Amniotic epithelial cell (primary cell): ENCODE measurements around the gene PIP4K2B.
A peak's percentile ranks its signal among the peaks of the same experiment; 100 is the strongest.

Experiments used
- DNase-seq: peaks from one replicate; pipeline ENCODE4 v3.0.0-alpha.2; 2010; ENCODE audit warnings: low read depth

PIP4K2B gene

DNA sequence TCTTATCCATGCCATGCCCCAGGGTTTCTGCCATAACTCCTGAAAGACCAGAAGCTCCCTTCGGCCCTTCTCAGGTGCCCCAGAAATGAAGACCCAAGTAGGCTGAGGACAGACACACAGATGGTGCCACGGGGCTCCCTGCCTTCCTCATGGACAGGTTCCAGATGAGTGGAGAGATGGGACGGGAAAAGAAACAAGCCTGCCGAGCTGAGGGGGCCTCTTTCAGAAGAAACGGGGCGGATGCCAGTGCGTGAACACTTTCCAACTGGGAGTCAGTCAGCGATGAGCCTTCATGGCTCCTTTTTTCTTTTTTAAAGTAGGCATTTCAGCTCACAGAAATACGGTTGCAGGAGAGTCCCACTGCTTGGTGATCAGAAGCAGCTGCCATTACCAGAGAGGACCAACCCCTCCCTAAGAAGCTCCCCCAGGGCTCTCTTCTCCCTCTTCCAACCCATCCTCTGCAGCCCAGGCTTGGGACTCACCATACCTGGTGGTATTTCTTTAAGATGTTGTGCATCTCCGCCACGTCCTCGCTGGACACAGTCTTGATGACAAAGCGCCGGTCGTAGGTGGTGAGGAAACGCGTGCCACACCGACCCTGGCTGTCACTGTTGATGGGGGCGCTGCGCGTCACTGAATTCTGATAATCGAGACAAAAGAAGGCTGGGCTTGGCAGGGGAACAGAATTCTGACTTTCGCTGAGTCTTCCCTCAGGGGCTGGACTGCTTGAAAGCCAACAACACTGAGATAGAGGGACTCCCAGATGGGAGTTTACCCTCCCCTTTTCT, 19.2 kb downstream of the PIP4K2B start:
- no peak for DNase-seq

DNA sequence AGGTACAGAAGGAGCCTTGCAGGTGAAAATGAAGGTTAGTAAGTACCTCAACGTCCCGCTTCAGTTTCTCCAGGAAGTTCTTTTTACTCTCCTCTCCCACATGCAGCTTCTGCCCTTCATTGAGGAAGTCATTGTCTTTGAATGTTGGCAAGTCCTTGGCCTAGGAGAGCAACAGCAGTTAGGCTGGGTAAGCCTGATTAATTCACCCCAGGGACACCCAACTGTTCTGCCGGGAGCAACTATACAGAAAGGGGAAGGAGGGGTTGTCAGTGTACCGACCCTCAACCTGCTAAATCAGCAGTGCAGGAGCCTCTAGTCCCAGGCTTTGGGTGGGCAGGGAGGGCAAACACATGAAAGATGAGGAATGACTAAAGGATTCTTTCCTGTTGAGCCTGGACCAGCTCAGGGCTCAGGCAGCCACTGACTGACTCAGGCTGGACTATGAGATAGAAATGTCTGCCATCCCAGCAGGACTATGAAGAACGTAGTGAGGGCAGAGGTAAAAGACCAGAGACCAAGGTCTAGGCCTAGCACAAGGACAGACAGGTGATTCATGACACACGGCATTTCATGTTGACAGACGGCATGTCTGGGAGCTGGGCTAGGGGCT, 21.6 kb downstream of the PIP4K2B start:
- no peak for DNase-seq

DNA sequence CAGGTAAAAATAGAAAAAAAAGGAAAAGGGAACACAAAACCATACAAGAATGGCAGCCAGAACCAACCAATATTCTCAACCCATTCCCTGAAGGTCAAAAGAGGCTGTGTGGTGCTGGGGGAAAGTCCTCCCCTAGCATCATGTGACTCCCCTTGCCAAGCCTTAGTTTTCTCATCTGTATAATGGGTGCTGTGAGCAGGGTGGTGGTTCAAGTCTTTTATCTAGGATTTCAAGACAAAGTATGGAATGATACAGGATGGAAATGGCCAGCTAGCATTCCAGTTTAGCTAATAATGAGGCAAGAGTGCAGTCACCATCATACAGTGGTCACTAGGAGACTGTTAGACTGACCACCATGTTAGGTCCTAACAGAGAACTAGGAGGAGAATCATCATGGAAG, 26.1 kb downstream of the PIP4K2B start:
- DNase-seq, result no peak

GRCh38 chr17:38768417-38768816, 30.9 kb downstream of the PIP4K2B start:
- no peak for DNase-seq

- no peak for DNase-seq
Measured at GRCh38 chr17:38766341-38766740, 33.0 kb downstream of the PIP4K2B start.

- no peak for DNase-seq
Measured at GRCh38 chr17:38762231-38762630, 37.1 kb downstream of the PIP4K2B start.

DNA sequence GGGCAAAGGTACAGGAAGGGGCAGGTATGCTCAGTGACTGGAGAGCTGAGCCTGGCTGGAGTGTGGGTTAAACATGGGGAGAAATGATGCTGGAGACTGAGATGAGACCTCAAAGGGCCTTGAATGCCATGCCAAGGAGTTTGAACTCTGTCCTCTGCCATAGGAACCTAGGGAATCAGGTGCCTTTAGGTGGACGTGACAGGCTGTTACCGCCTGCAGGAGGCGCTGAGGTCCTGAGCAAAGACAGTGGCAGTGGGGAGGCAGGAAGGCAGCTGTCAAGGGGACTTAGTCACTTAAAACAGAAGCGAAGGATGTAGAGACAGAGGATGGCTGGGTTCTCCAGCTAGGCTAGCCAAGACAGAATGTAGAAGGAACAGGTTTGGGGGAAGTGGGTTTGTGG, 37.7 kb downstream of the PIP4K2B start:
- peak; percentile 24 for DNase-seq

DNA sequence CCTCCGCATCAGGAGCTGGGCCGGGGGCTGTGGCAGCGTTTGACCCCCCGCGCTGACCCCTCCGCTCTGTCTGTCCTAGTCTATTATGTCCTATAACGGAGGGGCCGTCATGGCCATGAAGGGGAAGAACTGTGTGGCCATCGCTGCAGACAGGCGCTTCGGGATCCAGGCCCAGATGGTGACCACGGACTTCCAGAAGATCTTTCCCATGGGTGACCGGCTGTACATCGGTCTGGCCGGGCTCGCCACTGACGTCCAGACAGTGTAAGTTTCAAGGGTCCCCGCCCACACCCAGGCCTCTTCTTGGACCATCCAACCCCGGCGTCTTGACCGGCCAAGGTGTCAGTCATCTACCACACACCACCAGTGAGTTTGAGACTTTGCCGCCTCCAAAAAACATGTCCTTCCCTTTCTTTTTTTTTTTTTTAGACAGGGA, 46.3 kb downstream of the PIP4K2B start:
- no peak for DNase-seq

DNA sequence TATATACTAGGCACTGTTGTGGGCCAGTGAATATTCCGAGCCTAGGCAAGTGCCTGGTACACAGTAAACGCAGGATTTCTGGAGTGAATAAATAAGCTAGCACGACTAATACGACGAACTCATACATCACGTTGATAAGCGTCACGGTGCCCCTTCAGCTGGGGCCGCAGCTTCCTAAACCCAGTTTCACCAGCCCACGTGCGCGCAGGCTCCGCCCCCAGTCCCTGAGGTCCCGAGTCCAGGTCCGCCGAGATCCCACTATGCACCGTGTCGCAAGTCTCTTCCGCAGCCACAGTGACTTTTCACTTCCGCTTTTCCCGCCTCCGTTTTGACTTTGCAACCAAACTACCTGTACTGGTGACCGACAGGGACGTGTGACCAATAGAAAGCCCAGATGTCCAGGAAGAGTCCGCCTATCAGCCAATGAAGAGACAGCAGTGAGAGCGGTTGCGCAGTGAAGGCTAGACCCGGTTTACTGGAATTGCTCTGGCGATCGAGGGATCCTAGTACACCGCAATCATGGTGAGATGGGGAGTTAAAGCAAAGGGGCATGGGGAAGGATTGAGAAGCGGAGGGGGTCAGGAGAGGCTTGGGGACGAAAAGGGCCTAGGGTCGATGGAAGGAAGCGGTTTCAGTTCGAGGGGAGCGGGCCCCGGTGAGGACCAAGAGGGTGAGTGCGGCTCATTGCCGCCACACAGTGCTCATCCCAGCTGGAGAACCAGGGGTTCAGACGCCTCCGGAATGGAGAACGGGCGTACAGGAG, 46.9 kb downstream of the PIP4K2B start, which contains the start of gene PSMB3:
TSS of gene PSMB3 (plus strand) at position 434 of the 763 bp plus-strand sequence. CDS start at position 520, 86 bp downstream.
- DNase-seq, result peak; percentile 99

DNA sequence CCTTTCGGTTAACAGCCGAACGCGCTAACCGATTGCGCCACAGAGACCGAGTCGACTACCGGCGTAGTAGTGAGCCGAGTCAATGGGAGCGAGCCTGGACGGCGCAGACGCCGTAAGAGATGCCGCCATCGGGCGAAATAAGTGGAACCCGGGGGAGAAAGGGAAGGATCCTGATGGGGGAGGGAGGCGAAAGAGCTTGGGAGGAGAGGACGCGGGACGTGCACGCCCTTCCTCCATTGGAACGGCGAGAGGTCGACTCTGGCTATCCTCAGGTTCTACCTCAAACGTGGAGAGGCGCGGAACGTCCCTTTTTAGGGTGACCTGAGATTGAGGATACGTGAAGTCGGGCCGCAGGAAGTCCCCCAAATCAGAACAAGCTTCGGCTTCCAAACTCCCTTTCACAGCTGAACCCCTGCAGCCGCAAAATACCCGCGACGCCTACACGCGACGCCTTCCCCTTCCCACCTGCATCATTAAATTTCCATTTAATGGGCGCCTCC, 47.5 kb downstream of the PIP4K2B start:
- DNase-seq, result peak; percentile 85

GRCh38 chr17:38751144-38751807, 48.1 kb downstream of the PIP4K2B start:
- DNase-seq, result peak; percentile 27

DNA sequence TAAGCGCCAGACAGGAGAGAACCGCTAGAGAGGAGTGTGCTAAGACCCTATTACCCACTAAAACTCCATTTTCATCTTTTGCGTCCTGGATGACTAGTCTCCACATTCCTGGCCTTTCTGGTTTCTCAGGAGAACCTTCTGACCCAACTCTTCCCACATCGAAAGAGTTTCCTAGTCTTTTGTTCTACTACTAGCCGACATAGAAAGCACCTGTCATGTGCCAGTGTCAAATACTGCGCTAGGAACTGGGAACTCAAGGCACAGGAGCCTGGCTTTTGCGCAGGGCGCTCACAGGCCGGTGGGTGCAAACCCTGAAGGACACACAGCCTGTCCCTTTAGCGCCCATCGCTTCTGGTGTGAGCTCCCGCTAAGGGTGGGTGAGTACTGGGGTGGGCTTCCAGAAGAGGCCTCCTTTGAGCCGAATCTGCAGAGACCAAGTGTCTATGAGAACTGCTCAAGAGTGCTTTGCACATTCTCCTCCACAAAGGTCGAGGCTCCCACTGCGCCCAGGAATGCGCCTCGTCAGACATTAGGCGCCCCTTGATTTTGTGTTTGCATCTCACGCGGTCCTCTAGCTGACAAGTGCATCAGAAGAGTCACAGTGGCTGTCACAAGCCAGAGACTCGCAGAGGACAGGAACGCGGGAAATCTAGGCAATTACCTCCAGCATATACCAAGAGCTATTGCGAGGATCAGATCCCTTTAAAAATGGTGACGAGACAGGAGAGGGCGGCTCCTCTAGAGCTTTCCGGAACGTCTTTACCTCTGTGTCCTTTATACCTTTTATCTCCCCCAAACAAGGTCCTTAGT, 48.8 kb downstream of the PIP4K2B start:
- no peak for DNase-seq

GRCh38 chr17:38750044-38750311, 49.4 kb downstream of the PIP4K2B start:
- DNase-seq, result no peak

DNA sequence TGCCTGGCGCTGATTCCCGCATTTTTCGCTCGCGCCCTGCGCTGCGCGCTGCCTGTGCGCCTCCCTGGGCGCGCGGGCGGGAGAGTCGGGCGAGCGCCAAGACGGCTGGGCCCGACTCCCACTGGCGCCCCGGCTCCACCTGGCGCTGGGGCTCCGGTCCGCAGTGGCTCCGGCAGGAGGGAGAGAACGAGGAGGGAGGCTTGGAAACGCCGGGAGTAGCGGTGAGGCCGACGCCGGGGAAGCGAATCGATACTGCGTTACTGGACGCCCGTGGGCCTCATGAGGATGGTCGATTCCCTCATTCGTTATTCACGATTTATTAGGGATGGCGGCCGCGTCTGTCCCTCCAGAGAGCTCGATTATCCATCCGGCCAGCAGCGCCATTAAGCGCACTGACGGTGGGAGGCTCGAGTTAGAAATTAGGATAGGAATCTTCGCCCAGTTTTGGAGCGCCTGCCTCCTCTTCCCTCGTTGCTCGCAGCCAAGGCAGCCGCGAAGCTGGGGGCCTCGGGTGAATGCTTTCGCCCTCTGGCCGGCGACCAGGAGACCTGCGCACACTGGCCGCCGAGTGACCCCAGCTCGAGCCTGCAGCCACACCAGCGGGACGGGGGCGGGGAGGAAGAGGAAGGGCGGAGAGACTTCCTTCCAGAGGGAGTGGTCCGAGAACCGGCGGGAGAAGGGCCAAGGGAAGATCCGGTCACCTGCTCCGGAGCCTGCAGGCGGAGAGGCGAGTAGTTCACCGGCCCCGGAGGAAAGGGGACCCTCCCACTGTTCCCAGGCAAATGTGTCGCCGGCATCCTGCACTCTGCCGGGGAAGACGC, 49.9 kb downstream of the PIP4K2B start:
- peak; percentile 63 for DNase-seq

- no peak for DNase-seq
Measured at GRCh38 chr17:38748892-38749222, 50.5 kb downstream of the PIP4K2B start.

GRCh38 chr17:38748149-38748891, 51.0 kb downstream of the PIP4K2B start, which contains the start of gene PCGF2:
TSS of gene PCGF2 (minus strand) at chr17:38748336. CDS start at chr17:38740402, 7,934 bp downstream.
- DNase-seq, result peak; percentile 88

GRCh38 chr17:38747463-38748148, 51.8 kb downstream of the PIP4K2B start:
- DNase-seq, result no peak

DNA sequence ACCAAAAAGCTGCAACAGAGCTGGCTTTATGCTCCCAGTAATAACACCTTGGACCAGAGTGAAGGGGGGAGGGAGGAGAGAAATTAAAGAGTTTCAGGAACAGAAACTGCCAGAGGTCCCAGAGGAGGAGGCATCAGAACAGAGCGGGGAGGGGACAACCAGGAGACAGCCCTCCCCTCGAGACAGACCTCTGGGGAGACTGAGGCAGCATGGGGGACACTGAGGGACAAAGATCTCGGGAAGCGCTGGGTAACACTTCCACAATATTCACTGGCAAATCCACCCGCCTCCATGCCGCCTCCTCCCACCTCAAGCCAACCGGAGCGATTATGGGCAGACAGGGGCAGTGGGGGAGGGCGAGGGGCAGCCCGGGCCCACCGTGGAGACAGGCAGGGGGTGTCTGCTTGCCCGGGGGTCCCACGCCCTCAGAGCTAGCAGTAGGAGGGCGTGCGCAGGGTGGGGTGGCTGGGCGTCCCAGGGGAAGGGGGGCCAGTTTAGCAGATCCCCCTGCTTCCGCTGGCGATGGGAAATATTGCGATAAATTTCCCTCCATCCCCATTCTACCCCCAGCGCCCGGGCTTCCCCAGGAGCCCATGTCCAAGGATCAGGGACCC, 52.4 kb downstream of the PIP4K2B start:
- DNase-seq, result no peak
